Activated CD4-positive, CD25-positive, alpha-beta regulatory T cell treated with anti-CD3 and anti-CD28 coated beads, Interleukin-2, amount 50 U/mL, for 16 hours (primary cell): Measurements from ENCODE around the gene BHMT.

Experiments
- DNase-seq: peaks from one replicate; pipeline ENCODE4 v3.0.0-alpha.2; 2020; ENCODE audit warnings: low read depth, low spot score

The BHMT gene

GRCh38 chr5:79111387-79111959 lies at the start of gene BHMT:
Gene BHMT (plus strand): TSS chr5:79111809. CDS start chr5:79111886, 77 bp downstream.
- DNase-seq: no peak

- DNase-seq: no peak
These were observed 49.2 kb upstream of the BHMT start for GRCh38 chr5:79062436-79062835.

GRCh38 chr5:79069488-79070349 lies 41.9 kb upstream of the BHMT start, which contains the start of the genes BHMT2 and DMGDH:
Gene BHMT2 (plus strand): TSS chr5:79069767. CDS start chr5:79069783, 16 bp downstream.
Gene DMGDH (minus strand): TSS chr5:79069674. CDS start chr5:79069620, 54 bp downstream.
- DNase-seq: no peak

- DNase-seq: no peak
These were observed 41.3 kb upstream of the BHMT start for GRCh38 chr5:79070350-79070667.

- DNase-seq: no peak
These were observed 37.0 kb upstream of the BHMT start for GRCh38 chr5:79074641-79075040.

- DNase-seq: no peak
These were observed 35.8 kb upstream of the BHMT start for GRCh38 chr5:79075646-79076426.

GRCh38 chr5:79076819-79077218 lies 34.8 kb upstream of the BHMT start:
- DNase-seq: no peak

GRCh38 chr5:79077680-79078365 lies 33.8 kb upstream of the BHMT start:
- no peak for DNase-seq

- DNase-seq: no peak
These were observed 30.8 kb upstream of the BHMT start for GRCh38 chr5:79080804-79081203.

GRCh38 chr5:79081779-79082178 lies 29.8 kb upstream of the BHMT start:
- no peak for DNase-seq

- no peak for DNase-seq
These were observed 25.5 kb upstream of the BHMT start for GRCh38 chr5:79086116-79086515.

- DNase-seq: no peak
These were observed 23.1 kb upstream of the BHMT start for GRCh38 chr5:79088507-79088906.

GRCh38 chr5:79091064-79091463 lies 20.5 kb upstream of the BHMT start:
- DNase-seq: no peak

- no peak for DNase-seq
These were observed 17.8 kb upstream of the BHMT start for GRCh38 chr5:79093762-79094161.

- DNase-seq: no peak
These were observed 5.7 kb upstream of the BHMT start for GRCh38 chr5:79105868-79106267.

GRCh38 chr5:79107020-79107796 lies 4.4 kb upstream of the BHMT start:
- DNase-seq: no peak

- no peak for DNase-seq
These were observed 3.5 kb upstream of the BHMT start for GRCh38 chr5:79108086-79108485.

GRCh38 chr5:79108792-79109191 lies 2.8 kb upstream of the BHMT start:
- DNase-seq: no peak

- no peak for DNase-seq
These were observed 1.8 kb upstream of the BHMT start for GRCh38 chr5:79109527-79110492.
